Endothelial cell of coronary artery (primary cell): ENCODE data around the gene PNPLA5. TPM values are rescaled to one million over a fixed set of nuclear protein-coding genes. Genes with fewer than 3 reads are reported as not detected.

Experiments
- total RNA-seq: library from RNA; depleted of rRNA; stranded (reverse); fragments of >200 nt; gene quantifications from 2 replicates; pipeline ENCODE4 v1.2.3, GENCODE V29; 2014

Gene PNPLA5
- not detected in 2 replicates for total RNA-seq

DNA sequence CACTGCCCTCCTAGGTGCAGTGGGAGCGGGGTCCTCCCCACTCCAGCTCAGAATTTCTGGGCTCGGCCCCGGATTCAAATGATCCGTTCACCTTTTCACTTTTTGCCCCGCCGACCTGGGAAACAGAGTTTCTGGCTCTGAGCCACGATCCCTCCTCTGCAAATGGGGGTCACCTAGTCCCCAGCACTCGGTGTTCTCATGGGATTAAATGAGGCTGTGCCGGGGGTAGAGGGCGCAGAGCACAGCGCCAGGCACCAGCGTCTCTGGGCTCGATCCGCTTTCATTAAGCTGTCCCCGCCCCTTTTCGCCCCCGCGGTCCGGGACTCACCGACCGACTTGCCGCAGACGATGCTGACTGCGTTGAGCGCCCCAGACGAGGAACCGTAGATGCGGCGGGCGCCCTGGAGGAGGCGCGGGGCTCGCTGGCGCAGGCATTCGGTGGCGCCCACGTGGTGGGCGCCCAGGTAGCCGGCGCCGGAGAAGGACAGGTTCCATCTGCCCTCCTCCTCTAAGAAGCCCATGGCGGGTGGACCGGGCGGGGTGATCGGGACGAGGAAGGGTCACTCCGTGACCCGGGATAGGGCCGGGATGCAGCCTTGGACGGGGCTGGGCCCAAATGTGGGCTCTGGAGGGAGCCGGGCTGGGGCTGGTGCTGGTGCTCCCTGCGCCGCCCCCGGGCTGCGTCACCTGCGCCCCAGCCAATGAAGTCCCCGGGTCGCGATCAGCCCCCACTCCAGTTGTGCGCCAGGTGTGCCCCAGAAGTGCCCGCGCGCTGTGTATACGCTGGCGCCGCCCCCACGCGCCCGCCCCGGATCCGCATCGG, at the start of gene PNPLA5:
Gene PNPLA5, minus strand, starts transcription at position 654 of the 823 bp plus-strand sequence. Its CDS starts 133 bp downstream, at position 521.

GRCh38 chr22:43923631-43924464, 32.0 kb upstream of the PNPLA5 start, which contains the start of gene PNPLA3:
Gene PNPLA3 (plus strand): TSS chr22:43923805. CDS start chr22:43923912, 107 bp downstream.

DNA sequence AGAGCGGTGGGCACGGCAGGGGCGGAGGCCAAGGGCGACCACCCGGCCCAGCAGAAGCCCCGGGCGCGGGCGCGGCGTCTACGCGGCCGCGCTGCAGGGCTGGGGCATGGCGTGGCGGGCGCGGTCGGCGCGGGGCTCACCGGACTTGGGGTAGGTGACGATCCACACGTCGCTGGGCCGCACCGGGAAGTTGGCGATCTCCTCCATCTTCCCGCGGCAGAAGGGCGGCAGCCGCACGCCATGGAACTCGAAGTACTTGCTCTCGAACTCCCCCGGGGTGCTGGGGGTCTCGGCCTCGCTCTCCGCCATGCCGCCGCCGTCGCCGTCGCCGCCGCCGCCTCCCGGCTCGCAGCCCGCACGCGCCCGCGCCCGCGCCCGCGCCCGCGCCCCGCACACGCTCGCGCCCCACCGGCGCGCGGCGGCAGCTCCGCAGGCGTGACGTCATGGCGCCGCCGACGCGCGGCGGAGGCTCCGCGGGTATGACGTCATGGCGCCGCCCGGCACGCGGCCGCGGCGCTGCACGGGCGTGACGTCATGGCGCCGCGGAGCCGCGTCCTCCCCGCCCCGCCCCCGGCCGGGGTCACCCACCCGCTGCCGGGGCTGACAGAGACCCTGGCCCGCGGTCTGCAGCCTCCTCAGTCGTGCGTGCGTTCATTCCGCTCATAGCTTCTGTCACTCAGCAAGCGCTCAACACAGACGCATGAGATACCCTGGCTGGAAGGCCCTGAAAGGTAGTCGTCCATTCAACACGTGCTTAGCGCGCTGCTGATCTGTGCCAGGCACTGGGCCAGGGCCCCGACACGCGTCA, 29.5 kb downstream of the PNPLA5 start, which contains the start of gene SULT4A1:
Gene SULT4A1, minus strand, starts transcription at position 440 of the 808 bp plus-strand sequence. Its CDS starts 131 bp downstream, at position 309.

Other genes starting within 250 kb of the PNPLA5 start
- 0.19 and 0.45 TPM in 2 replicates for gene EFCAB6, start 79.7 kb downstream of the PNPLA5 start, total RNA-seq
- 0.09 and 0.63 TPM in 2 replicates for gene SULT4A1, start 29.5 kb downstream of the PNPLA5 start, total RNA-seq
- gene PNPLA3, start 31.8 kb upstream of the PNPLA5 start, total RNA-seq: 0.27 and 0.85 TPM in 2 replicates
- gene SAMM50, start 63.4 kb upstream of the PNPLA5 start, total RNA-seq: 42.5 and 55.6 TPM in 2 replicates
- gene PARVB, start 132.3 kb upstream of the PNPLA5 start, total RNA-seq: 88.2 and 109 TPM in 2 replicates